ENCODE measurements around the gene ZNF487. TPM values are rescaled to one million over a fixed set of nuclear protein-coding genes. Genes with fewer than 3 reads are reported as not detected.
"Not testable (repeated sequence)": the region's sequence is repeated elsewhere in the genome, so short reads cannot be mapped to it uniquely, and the experiment has no call there.

ZNF487 gene
- total RNA-seq, 4 donors from 2014 or later, result 3.7 to 9.2 (median 6.8) TPM

- ATAC-seq (ENCODE audit: low FRiP score), result no peak
- DNase-seq (ENCODE audit: low spot score), result no peak
- TF ChIP-seq CTCF (IDR thresholded peaks at IDR 0.05), result no peak
Observed at GRCh38 chr10:43458227-43458626, 21.3 kb downstream of the ZNF487 start.

DNA sequence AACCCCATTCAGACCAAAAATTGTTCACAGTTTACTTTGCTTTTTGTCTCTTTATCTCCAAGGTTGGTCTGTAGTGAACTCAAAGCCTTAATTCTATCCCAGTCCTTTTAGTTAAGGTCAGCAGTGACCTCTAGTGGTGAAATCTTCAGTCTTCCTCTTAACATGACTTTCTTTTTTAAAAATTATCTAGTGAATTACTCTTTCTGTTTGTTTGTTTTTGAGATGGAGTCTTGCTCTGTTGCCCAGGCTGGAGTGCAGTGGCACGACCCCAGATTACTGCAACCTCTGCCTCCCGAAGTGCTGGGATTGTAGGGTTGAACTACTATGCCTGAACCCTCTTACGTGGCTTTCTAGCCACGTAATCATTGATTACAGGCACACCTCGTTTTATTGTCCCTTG is 25.0 kb downstream of the ZNF487 start:
- no peak for DNase-seq (ENCODE audit: low spot score)
- TF ChIP-seq CTCF (IDR thresholded peaks at IDR 0.05), result no peak
- peak; percentile 51 for ATAC-seq (ENCODE audit: low FRiP score)

DNA sequence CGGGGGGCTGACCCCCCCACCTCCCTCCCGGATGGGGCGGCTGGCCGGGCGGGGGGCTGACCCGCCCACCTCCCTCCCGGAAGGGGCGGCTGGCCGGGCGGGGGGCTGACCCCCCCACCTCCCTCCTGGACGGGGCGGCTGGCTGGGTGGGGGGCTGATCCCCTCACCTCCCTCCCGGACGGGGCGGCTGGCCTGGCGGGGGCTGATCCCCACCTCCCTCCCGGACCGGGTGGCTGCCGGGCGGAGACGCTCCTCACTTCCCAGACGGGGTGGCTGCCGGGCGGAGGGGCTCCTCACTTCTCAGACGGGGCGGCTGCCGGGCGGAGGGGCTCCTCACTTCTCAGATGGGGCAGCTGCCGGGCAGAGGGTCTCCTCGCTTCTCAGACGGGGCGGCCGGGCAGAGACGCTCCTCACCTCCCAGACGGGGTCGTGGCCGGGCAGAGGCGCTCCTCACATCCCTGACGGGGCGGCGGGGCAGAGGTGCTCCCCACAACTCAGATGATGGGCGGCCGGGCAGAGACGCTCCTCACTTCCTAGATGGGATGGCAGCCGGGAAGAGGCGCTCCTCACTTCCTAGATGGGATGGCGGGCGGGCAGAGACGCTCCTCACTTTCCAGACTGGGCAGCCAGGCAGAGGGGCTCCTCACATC is 28.3 kb downstream of the ZNF487 start:
- DNase-seq (ENCODE audit: low spot score); ATAC-seq (ENCODE audit: low FRiP score): not testable (repeated sequence)

- DNase-seq (ENCODE audit: low spot score), result not testable (repeated sequence)
Observed at GRCh38 chr10:43465736-43466120, 28.8 kb downstream of the ZNF487 start.

GRCh38 chr10:43471146-43471545 is 34.2 kb downstream of the ZNF487 start:
- no peak for ATAC-seq (ENCODE audit: low FRiP score)
- DNase-seq (ENCODE audit: low spot score), result no peak
- no peak for TF ChIP-seq CTCF (IDR thresholded peaks at IDR 0.05)

More at GRCh38 chr10:43465736-43466120, 28.8 kb downstream of the ZNF487 start:
- ATAC-seq (ENCODE audit: low FRiP score), result not testable (repeated sequence)

GRCh38 chr10:43471935-43472720 is 35.2 kb downstream of the ZNF487 start:
- ATAC-seq (ENCODE audit: low FRiP score) (no peak), DNase-seq (ENCODE audit: low spot score) (no peak)
- no peak for TF ChIP-seq CTCF (IDR thresholded peaks at IDR 0.05)

DNA sequence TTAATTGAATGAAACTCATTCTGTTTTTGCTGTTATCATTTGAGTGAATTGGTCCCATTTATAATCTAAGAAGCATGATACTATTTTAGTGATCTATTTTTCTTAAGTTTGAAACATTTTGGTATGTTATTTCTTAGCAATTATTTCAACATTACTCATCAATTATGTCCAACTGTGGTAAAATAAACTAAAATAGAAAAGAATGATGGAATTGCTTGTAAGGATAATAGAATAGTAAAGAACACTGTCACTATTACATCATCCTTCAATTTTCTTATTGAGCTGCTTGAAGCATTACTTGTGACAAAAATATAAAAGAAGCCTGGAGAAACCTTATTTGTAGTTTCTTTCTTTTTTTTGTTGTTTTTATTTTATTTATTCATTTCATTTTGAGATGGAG is 42.4 kb downstream of the ZNF487 start:
- no peak for ATAC-seq (ENCODE audit: low FRiP score)
- DNase-seq (ENCODE audit: low spot score), result no peak
- TF ChIP-seq CTCF (IDR thresholded peaks at IDR 0.05), result no peak

Measured in omental fat pad (tissue), 4 donors.